Embryonic facial prominence (tissue), 1 donor: ENCODE measurements around the gene FAM124A.

Experiments
- DNase-seq: peaks from one replicate; pipeline ENCODE4 v3.0.0-alpha.2; 2016; ENCODE audit errors: extremely low spot score

Gene FAM124A

GRCh38 chr13:51305271-51305967 is 83.2 kb downstream of the FAM124A start:
- no peak for DNase-seq

DNA sequence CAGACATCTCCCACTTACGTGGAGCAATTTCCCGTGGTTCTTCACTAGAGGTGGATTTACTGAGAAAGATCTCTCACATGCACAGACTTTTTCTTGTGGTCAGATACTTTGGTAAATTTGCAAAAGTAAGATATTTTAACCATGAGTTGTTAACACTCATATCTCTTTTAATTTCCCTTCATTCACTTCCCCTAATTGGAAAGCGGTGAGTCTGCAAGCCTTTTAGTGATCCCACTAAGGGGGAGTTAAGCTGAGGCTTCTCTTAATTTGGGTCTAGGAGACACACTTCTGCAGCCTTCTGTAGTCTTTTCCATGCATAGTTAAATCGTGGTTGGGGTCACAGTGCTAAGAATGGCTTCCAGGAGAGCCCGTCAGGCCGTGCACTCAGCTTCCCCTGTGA is 86.6 kb downstream of the FAM124A start:
- no peak for DNase-seq

DNA sequence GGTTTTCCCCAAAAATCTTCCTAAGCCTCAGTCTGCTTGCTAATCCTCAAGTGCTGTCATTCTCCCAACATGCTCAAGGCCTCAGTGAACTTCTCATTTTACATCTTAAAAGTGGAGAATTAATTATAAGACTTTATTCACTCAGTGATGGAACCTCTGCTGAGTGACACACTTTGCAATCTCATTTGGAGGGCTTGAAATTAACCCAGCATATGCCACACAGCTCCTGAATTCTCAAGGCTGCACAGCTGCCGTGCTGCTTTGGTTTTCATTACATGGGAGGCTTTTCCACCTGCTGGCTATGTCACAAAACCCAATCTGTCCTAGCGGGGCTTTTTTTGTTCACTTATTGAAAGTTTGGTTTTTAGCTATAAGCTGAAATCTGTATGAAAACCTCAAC is 89.0 kb downstream of the FAM124A start:
- DNase-seq, result no peak

GRCh38 chr13:51311957-51312520 is 89.8 kb downstream of the FAM124A start:
- no peak for DNase-seq

GRCh38 chr13:51313619-51314018 is 91.4 kb downstream of the FAM124A start:
- no peak for DNase-seq

GRCh38 chr13:51317262-51317661 is 95.1 kb downstream of the FAM124A start:
- no peak for DNase-seq

DNA sequence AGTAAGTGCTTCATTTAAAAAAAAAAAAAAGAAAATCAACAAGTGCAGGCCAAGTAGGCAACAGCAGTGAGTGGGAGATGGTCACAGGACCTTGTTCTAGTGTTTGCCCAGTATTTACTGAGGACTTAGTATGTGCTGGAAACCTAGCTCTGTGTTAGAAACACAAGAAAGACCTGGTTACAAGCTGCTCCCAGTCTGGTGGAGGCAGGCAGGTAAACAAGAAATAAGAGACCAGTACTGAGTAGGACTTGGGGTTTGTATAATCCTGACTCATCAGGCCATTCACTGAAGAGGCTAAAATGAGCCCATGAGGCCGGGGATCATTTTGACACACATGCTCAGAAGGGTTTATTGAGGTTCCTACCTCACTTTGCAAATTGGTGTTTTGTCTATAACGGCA is 95.8 kb downstream of the FAM124A start:
- no peak for DNase-seq

DNA sequence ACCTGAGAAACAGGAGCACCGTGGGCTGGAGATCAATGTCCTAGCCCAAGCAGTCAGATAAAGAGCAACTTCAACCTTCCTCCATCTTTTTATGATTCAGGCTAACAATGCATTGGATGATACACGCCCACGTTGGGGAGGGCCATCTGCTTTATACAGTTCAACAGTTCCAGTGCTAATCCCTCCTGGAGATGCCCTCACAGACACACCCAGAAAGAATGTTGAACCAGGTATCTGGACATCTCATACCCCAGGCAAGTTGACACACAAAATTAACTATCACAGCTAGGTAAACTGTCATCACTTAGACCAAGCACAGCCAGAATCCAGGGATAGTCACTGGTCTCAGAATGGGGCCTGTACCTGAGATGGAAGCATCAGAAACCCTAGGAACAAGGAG is 96.7 kb downstream of the FAM124A start:
- no peak for DNase-seq

DNA sequence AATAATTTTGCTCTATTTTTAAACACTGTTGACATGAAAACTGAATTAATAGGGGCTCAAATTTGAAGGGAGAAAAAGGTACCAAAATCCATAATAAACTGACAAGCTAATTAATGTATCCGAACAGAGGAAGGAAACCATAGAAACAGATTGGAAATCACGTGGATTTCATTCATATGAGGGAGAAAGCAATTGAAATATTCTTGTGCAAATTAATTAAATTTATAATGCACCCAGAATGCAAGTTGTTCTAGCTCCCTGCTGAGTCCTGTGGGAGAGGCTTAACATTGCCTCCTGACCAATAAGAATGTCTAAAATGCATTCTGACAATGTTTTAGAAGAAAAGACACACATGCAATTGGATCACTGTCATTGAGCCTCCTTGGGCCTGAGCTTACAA is 99.6 kb downstream of the FAM124A start:
- no peak for DNase-seq

- DNase-seq, result no peak
These were observed 100.6 kb downstream of the FAM124A start for GRCh38 chr13:51322826-51323225.

- no peak for DNase-seq
These were observed 101.8 kb downstream of the FAM124A start for GRCh38 chr13:51323824-51324511.

GRCh38 chr13:51324714-51325420 is 102.7 kb downstream of the FAM124A start:
- DNase-seq, result no peak

GRCh38 chr13:51325837-51326236 is 103.6 kb downstream of the FAM124A start:
- no peak for DNase-seq

DNA sequence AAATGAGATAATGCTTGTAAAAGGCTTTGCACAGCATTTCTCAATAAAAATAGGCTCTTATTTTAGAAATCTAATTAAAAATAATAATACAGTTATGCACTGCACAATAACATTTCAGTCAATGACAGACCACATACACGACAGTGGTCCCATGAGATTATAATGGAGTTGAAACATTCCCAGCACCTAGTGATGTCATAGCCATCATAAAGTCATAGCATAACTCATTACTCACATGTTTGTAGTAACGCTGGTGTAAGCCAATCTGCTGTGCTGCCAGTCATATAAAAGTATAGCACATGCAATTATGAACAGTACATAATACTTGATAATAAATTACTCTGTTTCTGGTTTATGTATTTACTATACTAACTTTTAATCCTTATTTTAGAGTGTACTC is 104.6 kb downstream of the FAM124A start:
- DNase-seq, result no peak

- no peak for DNase-seq
These were observed 105.8 kb downstream of the FAM124A start for GRCh38 chr13:51327961-51328360.

GRCh38 chr13:51328488-51328887 is 106.3 kb downstream of the FAM124A start:
- no peak for DNase-seq

DNA sequence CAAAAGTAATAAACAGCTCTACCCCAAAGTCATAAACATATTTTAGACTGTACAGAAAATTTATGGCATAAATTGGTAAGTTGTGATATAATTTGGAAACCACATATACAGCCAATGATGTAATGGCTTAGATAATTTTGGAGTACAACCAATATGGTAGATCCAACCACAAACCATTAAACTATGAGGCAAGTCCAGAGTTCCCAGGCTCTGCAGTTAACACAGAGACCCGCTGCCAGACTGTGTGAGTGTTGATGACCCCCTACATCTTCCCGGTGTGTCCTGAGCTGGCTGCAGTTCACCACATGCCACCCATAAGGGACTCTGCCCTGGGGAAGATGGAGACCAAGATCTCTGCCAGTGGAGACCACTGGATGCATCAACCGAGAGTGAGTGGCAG is 107.4 kb downstream of the FAM124A start:
- DNase-seq, result no peak

GRCh38 chr13:51330791-51331190 is 108.6 kb downstream of the FAM124A start:
- no peak for DNase-seq

GRCh38 chr13:51331354-51331861 is 109.2 kb downstream of the FAM124A start:
- DNase-seq, result no peak

DNA sequence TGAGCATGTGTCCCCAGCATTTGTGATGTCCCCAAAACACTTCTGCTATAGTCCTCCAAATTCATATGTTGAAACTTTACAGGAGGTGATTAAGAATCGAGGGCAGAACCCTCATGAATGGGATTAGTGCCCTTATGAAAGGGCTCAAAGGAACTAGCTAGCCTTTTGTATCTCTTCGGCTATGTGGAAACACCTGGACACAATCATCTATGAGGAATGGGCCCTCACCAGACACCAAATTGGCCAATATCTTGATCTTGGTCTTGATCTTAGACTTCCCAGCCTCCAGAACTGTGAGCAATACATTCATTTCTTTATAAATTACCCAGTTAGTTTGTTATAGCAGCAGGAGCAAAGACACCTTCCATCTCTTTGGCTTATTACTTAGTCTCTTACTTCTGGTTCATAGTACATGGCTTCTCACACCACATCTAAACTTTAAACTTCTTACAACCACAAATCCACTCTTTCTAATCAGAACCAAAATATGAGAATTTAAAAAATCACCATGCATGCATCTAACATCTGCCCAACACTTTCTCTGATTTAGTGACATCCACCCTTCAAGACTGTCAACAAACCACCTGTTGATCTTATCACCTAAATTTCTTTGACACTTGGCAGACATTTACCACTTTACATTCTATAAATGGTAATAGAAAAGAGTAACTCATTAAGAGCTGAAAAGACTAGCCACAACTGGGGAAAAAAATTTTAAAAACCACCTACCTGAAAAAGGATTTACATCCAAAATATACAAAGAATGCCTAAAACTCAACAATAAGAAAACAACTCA is 110.6 kb downstream of the FAM124A start:
- DNase-seq, result no peak

GRCh38 chr13:51333421-51333820 is 111.2 kb downstream of the FAM124A start:
- no peak for DNase-seq

- no peak for DNase-seq
These were observed 111.6 kb downstream of the FAM124A start for GRCh38 chr13:51333826-51334225.
